ENCODE results near the gene RSPO1. TPM values are rescaled to one million over a fixed set of nuclear protein-coding genes. Genes with fewer than 3 reads are reported as not detected.

Gene RSPO1
- polyA plus RNA-seq, 1 donor from 2014 or later = not detected

- Histone ChIP-seq H3K79me2 (replicated peaks; ENCODE audit: insufficient read depth, low read length) (no peaks in the 10 kb centered on the region), H3K9me2 (ENCODE audit: insufficient read depth, low read length) (no peaks in the 10 kb centered on the region), H3K9ac (ENCODE audit: low read length) (no peak overlapping the region), H3K4me2 (ENCODE audit: low read length) (no peak overlapping the region), H3K9me3 (ENCODE audit: low read length) (no peaks in the 10 kb centered on the region), H2AFZ (ENCODE audit: low read depth, low read length) (no peak overlapping the region), H3K27ac (ENCODE audit: low read length) (no peak overlapping the region), H3K27me3 (ENCODE audit: insufficient read depth, low read depth, low read length) (no peaks in the 10 kb centered on the region), H3F3A (ENCODE audit: insufficient read depth, low read length, poor library complexity, severe bottlenecking) (no peaks in the 10 kb centered on the region), H4K20me1 (ENCODE audit: insufficient read depth) (no peaks in the 10 kb centered on the region), H3K4me3 (ENCODE audit: low read length) (no peak overlapping the region), H3K36me3 (ENCODE audit: insufficient read depth, low read length) (no peaks in the 10 kb centered on the region)
- TF ChIP-seq MXI1 (conservative IDR thresholded peaks at IDR 0.05; ENCODE audit: poor library complexity, severe bottlenecking) (no peak), POLR2AphosphoS5 (IDR thresholded peaks at IDR 0.05) (no peak), RAD21 (conservative IDR thresholded peaks at IDR 0.05) (no peak), TAF1 (IDR thresholded peaks at IDR 0.05; ENCODE audit: low read depth) (no peak), EP300 (conservative IDR thresholded peaks at IDR 0.05; ENCODE audit: poor library complexity, severe bottlenecking) (no peak), SMC3 (conservative IDR thresholded peaks at IDR 0.05; ENCODE audit: poor library complexity) (no peak), EZH2 (IDR thresholded peaks at IDR 0.05; ENCODE audit: borderline replicate concordance, insufficient read depth, low read length, poor library complexity, severe bottlenecking) (no peak), REST (IDR thresholded peaks at IDR 0.05; ENCODE audit: borderline replicate concordance) (no peak)
- TF ChIP-seq, protein P1, sequence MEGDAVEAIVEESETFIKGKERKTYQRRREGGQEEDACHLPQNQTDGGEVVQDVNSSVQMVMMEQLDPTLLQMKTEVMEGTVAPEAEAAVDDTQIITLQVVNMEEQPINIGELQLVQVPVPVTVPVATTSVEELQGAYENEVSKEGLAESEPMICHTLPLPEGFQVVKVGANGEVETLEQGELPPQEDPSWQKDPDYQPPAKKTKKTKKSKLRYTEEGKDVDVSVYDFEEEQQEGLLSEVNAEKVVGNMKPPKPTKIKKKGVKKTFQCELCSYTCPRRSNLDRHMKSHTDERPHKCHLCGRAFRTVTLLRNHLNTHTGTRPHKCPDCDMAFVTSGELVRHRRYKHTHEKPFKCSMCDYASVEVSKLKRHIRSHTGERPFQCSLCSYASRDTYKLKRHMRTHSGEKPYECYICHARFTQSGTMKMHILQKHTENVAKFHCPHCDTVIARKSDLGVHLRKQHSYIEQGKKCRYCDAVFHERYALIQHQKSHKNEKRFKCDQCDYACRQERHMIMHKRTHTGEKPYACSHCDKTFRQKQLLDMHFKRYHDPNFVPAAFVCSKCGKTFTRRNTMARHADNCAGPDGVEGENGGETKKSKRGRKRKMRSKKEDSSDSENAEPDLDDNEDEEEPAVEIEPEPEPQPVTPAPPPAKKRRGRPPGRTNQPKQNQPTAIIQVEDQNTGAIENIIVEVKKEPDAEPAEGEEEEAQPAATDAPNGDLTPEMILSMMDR (IDR thresholded peaks at IDR 0.05; ENCODE audit: poor library complexity, severe bottlenecking) = no peak
Observed at GRCh38 chr1:37671261-37671660, 36.6 kb upstream of the RSPO1 start.

DNA sequence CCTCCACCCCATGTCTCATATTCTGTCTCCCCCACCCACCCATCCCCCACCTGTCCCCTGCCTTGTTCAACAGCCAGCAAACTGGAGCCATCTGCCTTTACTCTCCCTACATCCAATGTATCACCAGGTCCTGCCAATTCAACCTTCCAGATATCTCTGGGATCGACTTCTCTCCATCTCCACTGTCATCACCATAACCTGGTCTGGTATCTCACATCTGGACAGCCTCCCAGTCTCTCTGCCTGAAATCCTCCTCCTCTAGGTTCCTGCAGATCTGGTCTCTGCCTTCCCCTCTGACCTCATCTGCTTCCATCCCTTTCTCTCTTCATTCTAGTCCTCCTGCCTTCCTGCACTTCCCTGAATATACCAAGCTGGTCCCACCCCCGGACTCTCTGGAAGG lies 35.4 kb upstream of the RSPO1 start:
- Histone ChIP-seq H3K27ac (ENCODE audit: low read length) (no peak overlapping the region), H3K4me3 (ENCODE audit: low read length) (no peak overlapping the region), H4K20me1 (ENCODE audit: insufficient read depth) (no peaks in the 10 kb centered on the region), H3K79me2 (replicated peaks; ENCODE audit: insufficient read depth, low read length) (no peaks in the 10 kb centered on the region), H3K36me3 (ENCODE audit: insufficient read depth, low read length) (no peaks in the 10 kb centered on the region), H3K9me3 (ENCODE audit: low read length) (no peaks in the 10 kb centered on the region), H3K9me2 (ENCODE audit: insufficient read depth, low read length) (no peaks in the 10 kb centered on the region), H3K4me2 (ENCODE audit: low read length) (no peak overlapping the region), H2AFZ (ENCODE audit: low read depth, low read length) (no peak overlapping the region), H3K27me3 (ENCODE audit: insufficient read depth, low read depth, low read length) (no peaks in the 10 kb centered on the region), H3K9ac (ENCODE audit: low read length) (no peak overlapping the region), H3F3A (ENCODE audit: insufficient read depth, low read length, poor library complexity, severe bottlenecking) (no peaks in the 10 kb centered on the region)
- no peak for TF ChIP-seq POLR2AphosphoS5 (IDR thresholded peaks at IDR 0.05)
- no peak for TF ChIP-seq EP300 (conservative IDR thresholded peaks at IDR 0.05; ENCODE audit: poor library complexity, severe bottlenecking)
- TF ChIP-seq, protein P1 (IDR thresholded peaks at IDR 0.05; ENCODE audit: poor library complexity, severe bottlenecking) = no peak
- no peak for TF ChIP-seq EZH2 (IDR thresholded peaks at IDR 0.05; ENCODE audit: borderline replicate concordance, insufficient read depth, low read length, poor library complexity, severe bottlenecking)
- TF ChIP-seq RAD21 (conservative IDR thresholded peaks at IDR 0.05) = no peak
- no peak for TF ChIP-seq TAF1 (IDR thresholded peaks at IDR 0.05; ENCODE audit: low read depth)
- TF ChIP-seq SMC3 (conservative IDR thresholded peaks at IDR 0.05; ENCODE audit: poor library complexity) = no peak
- TF ChIP-seq REST (IDR thresholded peaks at IDR 0.05; ENCODE audit: borderline replicate concordance) = no peak

Data from neural cell (in vitro differentiated cells).